ENCODE results near the gene MAPT.

Gene MAPT

DNA sequence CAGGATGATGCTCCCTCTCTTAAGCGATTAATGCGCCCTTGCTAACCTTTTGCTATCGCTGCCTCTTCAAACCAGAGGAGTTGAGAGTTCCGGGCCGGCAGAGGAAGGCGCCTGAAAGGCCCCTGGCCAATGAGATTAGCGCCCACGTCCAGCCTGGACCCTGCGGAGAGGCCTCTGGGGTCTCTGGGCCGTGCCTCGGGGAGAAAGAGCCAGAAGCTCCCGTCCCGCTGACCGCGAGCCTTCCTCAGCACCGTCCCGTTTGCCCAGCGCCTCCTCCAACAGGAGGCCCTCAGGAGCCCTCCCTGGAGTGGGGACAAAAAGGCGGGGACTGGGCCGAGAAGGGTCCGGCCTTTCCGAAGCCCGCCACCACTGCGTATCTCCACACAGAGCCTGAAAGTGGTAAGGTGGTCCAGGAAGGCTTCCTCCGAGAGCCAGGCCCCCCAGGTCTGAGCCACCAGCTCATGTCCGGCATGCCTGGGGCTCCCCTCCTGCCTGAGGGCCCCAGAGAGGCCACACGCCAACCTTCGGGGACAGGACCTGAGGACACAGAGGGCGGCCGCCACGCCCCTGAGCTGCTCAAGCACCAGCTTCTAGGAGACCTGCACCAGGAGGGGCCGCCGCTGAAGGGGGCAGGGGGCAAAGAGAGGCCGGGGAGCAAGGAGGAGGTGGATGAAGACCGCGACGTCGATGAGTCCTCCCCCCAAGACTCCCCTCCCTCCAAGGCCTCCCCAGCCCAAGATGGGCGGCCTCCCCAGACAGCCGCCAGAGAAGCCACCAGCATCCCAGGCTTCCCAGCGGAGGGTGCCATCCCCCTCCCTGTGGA, 88.6 kb downstream of the MAPT start:
- Histone ChIP-seq H3K36me3 (ENCODE audit: insufficient read depth, insufficient read length, low read length) (no peaks in the 10 kb centered on the region), H3K4me1 (ENCODE audit: insufficient read depth, insufficient read length) (peaks cover 13% of the 10 kb centered on the region), H3K9me3 (ENCODE audit: insufficient read depth, low read length) (no peaks in the 10 kb centered on the region), H3K4me3 (ENCODE audit: insufficient read length, low read depth) (no peak overlapping the region), H3K9ac (ENCODE audit: insufficient read length, low read depth) (no peak overlapping the region), H3K27me3 (ENCODE audit: insufficient read depth, insufficient read length) (peaks cover 2% of the 10 kb centered on the region)
- TF ChIP-seq SUZ12 (IDR thresholded peaks at IDR 0.05; ENCODE audit: extremely low read depth, insufficient read depth, insufficient read length) (no peak), ZNF274 (IDR thresholded peaks at IDR 0.05; ENCODE audit: low read depth, low read length) (no peak), YY1 (IDR thresholded peaks at IDR 0.05; ENCODE audit: insufficient read depth, insufficient read length) (no peak)
- DNase-seq (ENCODE audit: low read depth, low spot score) = no peak

GRCh38 chr17:45983614-45984310, 89.4 kb downstream of the MAPT start:
- Histone ChIP-seq H3K4me3 (ENCODE audit: insufficient read length, low read depth) (no peak overlapping the region), H3K36me3 (ENCODE audit: insufficient read depth, insufficient read length, low read length) (no peaks in the 10 kb centered on the region), H3K9me3 (ENCODE audit: insufficient read depth, low read length) (no peaks in the 10 kb centered on the region), H3K4me1 (ENCODE audit: insufficient read depth, insufficient read length) (peaks cover 12% of the 10 kb centered on the region), H3K27me3 (ENCODE audit: insufficient read depth, insufficient read length) (peaks cover 2% of the 10 kb centered on the region), H3K9ac (ENCODE audit: insufficient read length, low read depth) (no peak overlapping the region)
- DNase-seq (ENCODE audit: low read depth, low spot score) = no peak
- TF ChIP-seq SUZ12 (IDR thresholded peaks at IDR 0.05; ENCODE audit: extremely low read depth, insufficient read depth, insufficient read length) (no peak), ZNF274 (IDR thresholded peaks at IDR 0.05; ENCODE audit: low read depth, low read length) (no peak), YY1 (IDR thresholded peaks at IDR 0.05; ENCODE audit: insufficient read depth, insufficient read length) (no peak)

DNA sequence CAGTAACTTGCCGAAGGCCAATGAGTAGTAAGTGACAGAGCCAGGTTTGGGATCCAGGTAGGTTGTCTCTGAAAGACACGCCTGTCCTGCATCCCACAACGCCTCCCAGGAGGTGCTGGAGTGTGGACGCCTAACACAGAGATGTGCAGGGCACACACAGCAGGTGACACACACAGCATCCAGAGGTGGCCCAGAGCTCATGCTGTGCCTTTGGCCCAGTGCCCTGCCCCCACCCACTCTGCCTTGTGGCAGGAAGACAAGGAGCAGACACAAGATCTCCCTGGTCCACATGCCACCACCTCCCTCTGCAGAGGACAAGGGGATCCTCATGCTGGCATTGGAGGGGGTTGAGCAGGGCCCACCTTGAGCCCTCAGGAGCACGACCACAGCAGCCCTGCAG, 90.0 kb downstream of the MAPT start:
- Histone ChIP-seq H3K9ac (ENCODE audit: insufficient read length, low read depth) (no peak overlapping the region), H3K9me3 (ENCODE audit: insufficient read depth, low read length) (no peaks in the 10 kb centered on the region), H3K4me3 (ENCODE audit: insufficient read length, low read depth) (no peak overlapping the region), H3K4me1 (ENCODE audit: insufficient read depth, insufficient read length) (peaks cover 12% of the 10 kb centered on the region), H3K27me3 (ENCODE audit: insufficient read depth, insufficient read length) (peaks cover 2% of the 10 kb centered on the region), H3K36me3 (ENCODE audit: insufficient read depth, insufficient read length, low read length) (no peaks in the 10 kb centered on the region)
- TF ChIP-seq SUZ12 (IDR thresholded peaks at IDR 0.05; ENCODE audit: extremely low read depth, insufficient read depth, insufficient read length) = no peak
- no peak for TF ChIP-seq YY1 (IDR thresholded peaks at IDR 0.05; ENCODE audit: insufficient read depth, insufficient read length)
- TF ChIP-seq ZNF274 (IDR thresholded peaks at IDR 0.05; ENCODE audit: low read depth, low read length) = no peak
- DNase-seq (ENCODE audit: low read depth, low spot score) = no peak

DNA sequence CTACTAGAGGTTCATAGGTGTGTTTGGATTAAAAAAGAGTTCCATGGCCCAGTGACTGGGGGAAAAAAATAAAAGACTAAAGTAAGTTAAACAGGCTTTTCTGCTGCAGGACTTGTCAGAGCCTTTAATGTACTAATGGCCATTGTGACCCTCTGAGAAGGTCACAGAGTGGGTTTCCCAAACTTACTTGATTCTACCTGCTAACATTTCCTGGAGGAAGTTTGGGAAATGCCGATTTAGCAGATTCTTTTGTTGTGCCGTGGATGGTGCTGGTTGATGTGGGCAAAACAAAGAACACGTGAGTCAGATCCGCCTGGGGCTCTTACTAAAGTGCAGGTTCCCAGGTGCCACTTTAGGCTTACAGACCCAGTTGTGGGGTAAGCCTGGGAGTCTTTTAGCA, 91.1 kb downstream of the MAPT start:
- TF ChIP-seq SUZ12 (IDR thresholded peaks at IDR 0.05; ENCODE audit: extremely low read depth, insufficient read depth, insufficient read length) (no peak), YY1 (IDR thresholded peaks at IDR 0.05; ENCODE audit: insufficient read depth, insufficient read length) (no peak), ZNF274 (IDR thresholded peaks at IDR 0.05; ENCODE audit: low read depth, low read length) (no peak)
- Histone ChIP-seq H3K9me3 (ENCODE audit: insufficient read depth, low read length) (no peaks in the 10 kb centered on the region), H3K36me3 (ENCODE audit: insufficient read depth, insufficient read length, low read length) (no peaks in the 10 kb centered on the region), H3K9ac (ENCODE audit: insufficient read length, low read depth) (no peak overlapping the region), H3K4me3 (ENCODE audit: insufficient read length, low read depth) (no peak overlapping the region), H3K4me1 (ENCODE audit: insufficient read depth, insufficient read length) (peaks cover 12% of the 10 kb centered on the region), H3K27me3 (ENCODE audit: insufficient read depth, insufficient read length) (peaks cover 2% of the 10 kb centered on the region)
- no peak for DNase-seq (ENCODE audit: low read depth, low spot score)

GRCh38 chr17:45986056-45986455, 91.7 kb downstream of the MAPT start:
- H3K4me3 ChIP-seq (ENCODE audit: insufficient read length, low read depth) = no peak overlapping the region
- no peaks in the 10 kb centered on the region for H3K9me3 ChIP-seq (ENCODE audit: insufficient read depth, low read length)
- H3K27me3 ChIP-seq (ENCODE audit: insufficient read depth, insufficient read length) = no peaks in the 10 kb centered on the region
- TF ChIP-seq SUZ12 (IDR thresholded peaks at IDR 0.05; ENCODE audit: extremely low read depth, insufficient read depth, insufficient read length) (no peak), YY1 (IDR thresholded peaks at IDR 0.05; ENCODE audit: insufficient read depth, insufficient read length) (no peak), ZNF274 (IDR thresholded peaks at IDR 0.05; ENCODE audit: low read depth, low read length) (no peak)
- no peak for DNase-seq (ENCODE audit: low read depth, low spot score)
- no peaks in the 10 kb centered on the region for H3K36me3 ChIP-seq (ENCODE audit: insufficient read depth, insufficient read length, low read length)
- peaks cover 14% of the 10 kb centered on the region for H3K4me1 ChIP-seq (ENCODE audit: insufficient read depth, insufficient read length)
- H3K9ac ChIP-seq (ENCODE audit: insufficient read length, low read depth) = no peak overlapping the region

GRCh38 chr17:45987706-45988105, 93.4 kb downstream of the MAPT start:
- H3K36me3 ChIP-seq (ENCODE audit: insufficient read depth, insufficient read length, low read length) = no peaks in the 10 kb centered on the region
- peaks cover 16% of the 10 kb centered on the region for H3K4me1 ChIP-seq (ENCODE audit: insufficient read depth, insufficient read length)
- H3K4me3 ChIP-seq (ENCODE audit: insufficient read length, low read depth) = no peak overlapping the region
- TF ChIP-seq ZNF274 (IDR thresholded peaks at IDR 0.05; ENCODE audit: low read depth, low read length) (no peak), SUZ12 (IDR thresholded peaks at IDR 0.05; ENCODE audit: extremely low read depth, insufficient read depth, insufficient read length) (no peak), YY1 (IDR thresholded peaks at IDR 0.05; ENCODE audit: insufficient read depth, insufficient read length) (no peak)
- H3K9me3 ChIP-seq (ENCODE audit: insufficient read depth, low read length) = no peaks in the 10 kb centered on the region
- no peak overlapping the region for H3K9ac ChIP-seq (ENCODE audit: insufficient read length, low read depth)
- no peak for DNase-seq (ENCODE audit: low read depth, low spot score)
- H3K27me3 ChIP-seq (ENCODE audit: insufficient read depth, insufficient read length) = no peaks in the 10 kb centered on the region

- peaks cover 19% of the 10 kb centered on the region for H3K4me1 ChIP-seq (ENCODE audit: insufficient read depth, insufficient read length)
- DNase-seq (ENCODE audit: low read depth, low spot score) = no peak
- no peaks in the 10 kb centered on the region for H3K36me3 ChIP-seq (ENCODE audit: insufficient read depth, insufficient read length, low read length)
- H3K9me3 ChIP-seq (ENCODE audit: insufficient read depth, low read length) = no peaks in the 10 kb centered on the region
- no peak overlapping the region for H3K4me3 ChIP-seq (ENCODE audit: insufficient read length, low read depth)
- no peaks in the 10 kb centered on the region for H3K27me3 ChIP-seq (ENCODE audit: insufficient read depth, insufficient read length)
- H3K9ac ChIP-seq (ENCODE audit: insufficient read length, low read depth) = no peak overlapping the region
- no peak for TF ChIP-seq SUZ12 (IDR thresholded peaks at IDR 0.05; ENCODE audit: extremely low read depth, insufficient read depth, insufficient read length)
- no peak for TF ChIP-seq ZNF274 (IDR thresholded peaks at IDR 0.05; ENCODE audit: low read depth, low read length)
- TF ChIP-seq YY1 (IDR thresholded peaks at IDR 0.05; ENCODE audit: insufficient read depth, insufficient read length) = no peak
Observed at GRCh38 chr17:45989759-45990158, 95.4 kb downstream of the MAPT start.

All from NT2/D1 (cell line).